Ishikawa (cell line): ENCODE data around the gene OR10A3.

ENCODE experiments used
- CEBPB ChIP-seq: IDR thresholded peaks from 2 replicates; pipeline ENCODE4 v1.6.1; 2012
- CREB1 ChIP-seq: IDR thresholded peaks from 2 replicates; pipeline ENCODE4 v1.6.1; 2012; ENCODE audit warnings: low read depth
- EGR1 ChIP-seq: IDR thresholded peaks from 2 replicates; pipeline ENCODE4 v1.6.1; 2012
- EP300 ChIP-seq: IDR thresholded peaks from 2 replicates; pipeline ENCODE4 v1.6.1; 2012; ENCODE audit warnings: borderline replicate concordance
- FOXM1 ChIP-seq: IDR thresholded peaks from 2 replicates; pipeline ENCODE4 v1.6.1; 2012; ENCODE audit warnings: low read depth, borderline replicate concordance
- NFIC ChIP-seq: IDR thresholded peaks from 2 replicates; pipeline ENCODE4 v1.6.1; 2012
- RAD21 ChIP-seq: IDR thresholded peaks from 2 replicates; pipeline ENCODE4 v1.6.1; 2012; ENCODE audit warnings: low read depth
- REST ChIP-seq: IDR thresholded peaks from 2 replicates; pipeline ENCODE4 v1.6.1; 2012; ENCODE audit warnings: low read depth, mild to moderate bottlenecking
- TAF1 ChIP-seq: IDR thresholded peaks from 2 replicates; pipeline ENCODE4 v1.6.1; 2012; ENCODE audit warnings: low read depth, mild to moderate bottlenecking
- TCF12 ChIP-seq: IDR thresholded peaks from 2 replicates; pipeline ENCODE4 v1.6.1; 2012; ENCODE audit warnings: low read depth
- TEAD4 ChIP-seq: IDR thresholded peaks from 2 replicates; pipeline ENCODE4 v1.6.1; 2012
- USF1 ChIP-seq: IDR thresholded peaks from 2 replicates; pipeline ENCODE4 v1.6.1; 2012
- YY1 ChIP-seq: IDR thresholded peaks from 2 replicates; pipeline ENCODE4 v1.6.1; 2012; ENCODE audit warnings: low read depth
- ZBTB7A ChIP-seq: IDR thresholded peaks from 2 replicates; pipeline ENCODE4 v1.6.1; 2012; ENCODE audit warnings: low read depth
- TF ChIP-seq, protein P1 (sequence below): IDR thresholded peaks from 2 replicates; pipeline ENCODE4 v1.6.1; 2012

Gene OR10A3

DNA sequence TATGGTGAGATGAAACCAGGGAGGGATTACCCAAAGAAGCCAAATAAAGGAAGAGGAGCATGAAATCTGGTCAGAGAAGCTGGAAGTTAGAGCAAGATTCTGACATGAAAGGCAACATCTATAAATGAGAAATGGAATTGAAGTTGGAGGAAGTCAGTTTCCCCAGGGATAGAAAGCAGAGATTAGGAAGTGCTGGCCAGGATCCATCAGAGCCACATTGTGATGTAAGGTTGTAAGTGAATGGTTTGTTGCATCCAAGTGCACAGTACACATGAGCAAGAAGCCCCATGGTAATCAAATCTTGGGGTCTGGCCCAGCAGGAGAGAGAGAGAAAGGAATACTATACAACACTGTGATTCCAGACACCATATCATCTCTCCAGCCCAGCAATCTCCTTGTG is 30.3 kb upstream of the OR10A3 start:
- TF ChIP-seq FOXM1 (no peak), EGR1 (no peak), YY1 (no peak), TCF12 (no peak), TAF1 (no peak), TEAD4 (no peak), REST (no peak), RAD21 (no peak), EP300 (no peak), NFIC (no peak), CEBPB (no peak), CREB1 (no peak), USF1 (no peak), ZBTB7A (no peak)
- TF ChIP-seq, protein P1, sequence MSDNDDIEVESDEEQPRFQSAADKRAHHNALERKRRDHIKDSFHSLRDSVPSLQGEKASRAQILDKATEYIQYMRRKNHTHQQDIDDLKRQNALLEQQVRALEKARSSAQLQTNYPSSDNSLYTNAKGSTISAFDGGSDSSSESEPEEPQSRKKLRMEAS, result no peak

DNA sequence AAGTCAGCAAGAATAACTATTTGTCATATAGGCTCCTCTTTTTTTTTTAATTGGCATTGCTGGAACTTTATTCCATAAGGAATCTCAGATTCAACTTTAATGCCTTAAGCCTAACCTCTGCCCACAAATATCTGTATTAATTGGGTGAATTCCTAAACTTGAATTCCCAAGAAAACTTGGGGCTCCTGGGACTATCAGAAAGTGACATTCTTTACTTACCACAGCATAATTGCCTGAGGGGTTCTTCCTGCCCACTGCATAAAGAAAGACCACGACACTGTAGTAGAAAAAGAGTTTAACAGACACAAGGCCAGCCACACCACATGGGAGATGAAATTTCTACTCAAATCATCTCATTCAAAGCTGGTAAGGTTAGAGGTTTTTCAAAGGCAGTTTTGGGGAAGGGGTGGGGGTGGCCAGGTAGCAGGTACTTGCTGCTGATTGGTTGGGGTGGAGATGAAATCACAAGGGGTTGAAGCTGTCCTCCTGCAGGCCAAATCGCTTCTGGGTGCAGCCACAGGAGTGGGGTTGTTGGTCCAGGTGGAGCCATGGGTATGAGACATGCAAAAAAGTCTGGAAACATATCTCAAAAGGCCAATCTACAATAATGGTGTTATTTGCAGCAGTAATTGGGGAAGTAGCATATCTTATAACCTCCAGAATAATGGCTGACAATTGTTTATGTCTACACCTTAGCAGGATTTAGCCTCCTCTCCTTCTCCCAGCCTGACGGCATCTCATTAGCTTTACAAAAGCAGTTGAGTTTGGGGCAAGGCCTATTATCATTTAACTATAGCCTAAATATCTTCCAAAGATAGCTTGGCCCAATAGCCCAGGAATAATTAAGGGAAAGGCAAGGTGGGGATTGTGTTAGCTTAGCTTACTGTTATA is 28.5 kb upstream of the OR10A3 start:
- TF ChIP-seq REST (no peak), CEBPB (no peak), CREB1 (no peak), RAD21 (no peak), NFIC (no peak)

GRCh38 chr11:7968686-7969085 is 27.2 kb upstream of the OR10A3 start:
- TF ChIP-seq CEBPB, result no peak
- TF ChIP-seq, protein P1, result no peak

- TF ChIP-seq NFIC (no peak), TCF12 (no peak), ZBTB7A (no peak), EP300 (no peak), TAF1 (no peak), CREB1 (no peak), YY1 (no peak), EGR1 (no peak)
These were observed 26.3 kb upstream of the OR10A3 start for GRCh38 chr11:7967826-7968225.

DNA sequence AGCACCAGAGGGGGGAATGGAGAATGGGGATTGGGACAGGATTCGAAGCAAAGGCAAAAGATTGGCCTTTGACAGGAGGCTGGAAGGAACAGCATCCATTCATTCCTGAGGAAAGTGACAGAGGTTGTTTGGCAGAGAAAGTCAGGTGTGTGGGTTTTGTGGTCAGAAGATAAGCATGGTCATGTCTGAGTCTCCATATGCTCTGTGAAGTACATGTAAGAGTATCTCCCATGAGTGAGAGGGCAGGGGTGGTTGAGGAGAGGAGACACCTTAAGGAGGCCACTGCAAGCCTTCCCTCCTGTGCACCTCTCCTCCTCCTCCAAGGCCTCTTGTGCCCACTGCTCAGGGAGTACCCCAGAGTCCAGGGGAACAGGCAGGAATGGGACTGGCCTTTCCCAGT is 25.6 kb upstream of the OR10A3 start:
- no peak for TF ChIP-seq REST
- no peak for TF ChIP-seq YY1
- no peak for TF ChIP-seq NFIC
- no peak for TF ChIP-seq TCF12
- TF ChIP-seq TAF1, result no peak
- no peak for TF ChIP-seq CEBPB
- TF ChIP-seq FOXM1, result no peak
- no peak for TF ChIP-seq RAD21
- no peak for TF ChIP-seq USF1
- no peak for TF ChIP-seq ZBTB7A
